Liver (tissue), 9 donors: ENCODE results near the gene SERPINA9. TPM values are rescaled to one million over a fixed set of nuclear protein-coding genes. Genes with fewer than 3 reads are reported as not detected.

Experiments used
- DNase-seq: peaks from one replicate; pipeline ENCODE4 v3.0.0-alpha.2; 2017; ENCODE audit warnings: low spot score
- H3K27ac ChIP-seq, 2 donors: one replicate each; pipeline ENCODE4 v1.7.0; 2013; ENCODE audit warnings: inconsistent platforms in 2 of 2, low read length in 2 of 2, control low read depth in 1 of 2, low read depth in 1 of 2, mild to moderate bottlenecking in 1 of 2
- H3K27me3 ChIP-seq, 4 donors: one replicate each; pipeline versions ENCODE4 v1.6.1 to v1.7.0; 2013; ENCODE audit warnings: low read length in 3 of 4, inconsistent platforms in 1 of 4, mild to moderate bottlenecking in 1 of 4, moderate library complexity in 1 of 4; ENCODE audit not compliant: control insufficient read depth in 4 of 4, insufficient read depth in 4 of 4
- H3K36me3 ChIP-seq, 4 donors: one replicate each; pipeline versions ENCODE4 v1.6.1 to v1.7.0; 2013; ENCODE audit warnings: low read length in 3 of 4, mild to moderate bottlenecking in 3 of 4, low read depth in 1 of 4, moderate library complexity in 1 of 4; ENCODE audit not compliant: control insufficient read depth in 4 of 4, insufficient read depth in 3 of 4
- H3K4me1 ChIP-seq, 4 donors: one replicate each; pipeline versions ENCODE4 v1.6.1 to v1.7.0; 2013; ENCODE audit warnings: low read length in 3 of 4, mild to moderate bottlenecking in 3 of 4, moderate library complexity in 1 of 4; ENCODE audit not compliant: control insufficient read depth in 4 of 4, insufficient read depth in 4 of 4
- H3K4me3 ChIP-seq, 3 donors: one replicate each; pipeline versions ENCODE4 v1.6.1 to v1.7.0; 2013; ENCODE audit warnings: low read length in 3 of 3, control low read depth in 1 of 3, low read depth in 1 of 3, mild to moderate bottlenecking in 1 of 3
- H3K9ac ChIP-seq, 2 donors: one replicate each; pipeline ENCODE4 v1.7.0; 2013; ENCODE audit warnings: low read length in 2 of 2, mild to moderate bottlenecking in 2 of 2, moderate library complexity in 2 of 2, control low read depth in 1 of 2, low read depth in 1 of 2
- H3K9me3 ChIP-seq, 4 donors: one replicate each; pipeline versions ENCODE4 v1.6.1 to v1.7.0; 2013; ENCODE audit warnings: low read length in 3 of 4; ENCODE audit not compliant: control insufficient read depth in 4 of 4
- EGR1 ChIP-seq, 2 donors: IDR thresholded peaks; 2 replicates each; pipeline ENCODE4 v1.6.1; 2016 to 2018; ENCODE audit warnings: antibody characterized with exemption in 2 of 2, low read depth in 2 of 2
- FOXA1 ChIP-seq: IDR thresholded peaks from 2 replicates; pipeline ENCODE4 v1.6.1; 2016; ENCODE audit warnings: antibody characterized with exemption
- FOXA2 ChIP-seq: IDR thresholded peaks from 2 replicates; pipeline ENCODE4 v1.6.1; 2016; ENCODE audit warnings: antibody characterized with exemption
- GABPA ChIP-seq, 2 donors: IDR thresholded peaks in 1 of 2; conservative IDR thresholded peaks in 1 of 2; 2 replicates each; pipeline ENCODE4 v1.6.1; 2016; ENCODE audit warnings: antibody characterized with exemption in 2 of 2, mild to moderate bottlenecking in 1 of 2, moderate library complexity in 1 of 2
- HNF4G ChIP-seq: IDR thresholded peaks from 2 replicates; pipeline ENCODE4 v1.6.1; 2016; ENCODE audit warnings: antibody characterized with exemption
- JUND ChIP-seq, 2 donors: IDR thresholded peaks; 2 replicates each; pipeline ENCODE4 v1.6.1; 2016; ENCODE audit warnings: antibody characterized with exemption in 2 of 2
- NR2F2 ChIP-seq: IDR thresholded peaks from 2 replicates; pipeline ENCODE4 v1.6.1; 2016; ENCODE audit warnings: antibody characterized with exemption
- RAD21 ChIP-seq, 2 donors: IDR thresholded peaks; 2 replicates each; pipeline ENCODE4 v1.6.1; 2016; ENCODE audit warnings: antibody characterized with exemption in 2 of 2, mild to moderate bottlenecking in 2 of 2
- RXRA ChIP-seq, 2 donors: IDR thresholded peaks; 2 replicates each; pipeline ENCODE4 v1.6.1; 2017 to 2018; ENCODE audit warnings: antibody characterized with exemption in 2 of 2, mild to moderate bottlenecking in 1 of 2
- SP1 ChIP-seq: IDR thresholded peaks from 2 replicates; pipeline ENCODE4 v1.6.1; 2018; ENCODE audit warnings: antibody characterized with exemption, mild to moderate bottlenecking
- TAF1 ChIP-seq: conservative IDR thresholded peaks from 2 replicates; pipeline ENCODE4 v1.6.1; 2016; ENCODE audit warnings: antibody characterized with exemption, mild to moderate bottlenecking
- YY1 ChIP-seq: IDR thresholded peaks from 2 replicates; pipeline ENCODE4 v1.6.1; 2016; ENCODE audit warnings: antibody characterized with exemption, mild to moderate bottlenecking
- WGBS: extraction: QIAGEN DNeasy Blood & Tissue Kit; methylation state at CpG from one replicate; pipeline ENCODE4 v1.1.7; 2013; 5-methylcytosine and 5-hydroxymethylcytosine counted together
- polyA plus RNA-seq, 2 donors: library from polyadenylated mRNA; stranded (reverse) in 1 of 2; unstranded in 1 of 2; fragments of 200-250 nt in 1 of 2; fragments of >200 nt in 1 of 2; fragmentation: Nextera tagmentation in 1 of 2; extraction: Ambion mirVana in 1 of 2; gene quantifications; one replicate each; pipeline versions ENCODE4 v1.2.1 to v1.2.3, GENCODE V29; 2013 to 2015
- total RNA-seq, 2 donors: library from RNA; depleted of rRNA; stranded (reverse); fragments of >200 nt; gene quantifications; one replicate each; pipeline ENCODE4 v1.2.3, GENCODE V29; 2014
- TF ChIP-seq, protein P1 (sequence below): IDR thresholded peaks from 2 replicates; pipeline ENCODE4 v1.6.1; 2016; ENCODE audit warnings: antibody characterized with exemption
- TF ChIP-seq, protein P2 (sequence below): fragments of 150-350 bp; IDR thresholded peaks from 2 replicates; pipeline ENCODE4 v1.5.1; 2017; ENCODE audit warnings: improper control_type of control experiment, low read depth, low read length; ENCODE audit not compliant: missing input control
- TF ChIP-seq, protein P3 (sequence below): IDR thresholded peaks from 2 replicates; pipeline ENCODE4 v1.6.1; 2016; ENCODE audit warnings: antibody characterized with exemption
- TF ChIP-seq, protein P4 (sequence below): IDR thresholded peaks from 2 replicates; pipeline ENCODE4 v1.6.1; 2016; ENCODE audit warnings: antibody characterized with exemption
- TF ChIP-seq, protein P5 (sequence below): IDR thresholded peaks from 2 replicates; pipeline ENCODE4 v1.6.1; 2016; ENCODE audit warnings: antibody characterized with exemption, mild to moderate bottlenecking
- donor health status: healthy.
- donor health status: healthy.
- donor health status: healthy.
- donor health status: healthy.
- donor health status: healthy.

The SERPINA9 gene
- total and polyA plus RNA-seq, 4 donors = not detected

DNA sequence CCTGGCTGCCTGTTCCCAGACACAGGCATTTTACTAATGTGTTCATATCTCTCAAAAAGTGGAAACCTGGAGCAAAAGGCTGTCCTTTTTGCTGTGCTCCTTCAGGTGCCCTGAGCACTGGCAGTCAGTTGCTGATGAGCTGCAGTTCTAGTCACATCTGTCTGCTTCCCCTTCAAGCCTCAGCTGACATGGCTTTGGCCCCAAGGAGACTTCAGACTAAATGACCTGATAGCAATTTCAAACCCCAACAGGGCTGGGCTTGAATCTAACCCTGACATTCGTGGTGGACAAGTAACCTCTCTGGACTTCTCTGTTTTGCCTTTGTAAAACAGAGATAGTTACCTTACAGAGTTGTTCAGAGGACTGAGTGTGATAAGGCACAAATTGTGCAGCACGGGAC, 5.7 kb downstream of the SERPINA9 start:
- Histone ChIP-seq H3K9me3 (no peaks in the 10 kb centered on the region), H3K27me3 (no peaks in the 10 kb centered on the region), H3K27ac (no peak overlapping the region), H3K4me3 (no peak overlapping the region), H3K36me3 (no peaks in the 10 kb centered on the region), H3K9ac (no peak overlapping the region), H3K4me1 (peaks cover 0 to 7% (median 4%) of the 10 kb centered on the region in 4 donors)
- DNase-seq = no peak
- WGBS = 56% methylated on average over 2 of the region's 2 CpGs
- TF ChIP-seq FOXA2 (no peak), NR2F2 (no peak), TAF1 (no peak)
- TF ChIP-seq, protein P1, sequence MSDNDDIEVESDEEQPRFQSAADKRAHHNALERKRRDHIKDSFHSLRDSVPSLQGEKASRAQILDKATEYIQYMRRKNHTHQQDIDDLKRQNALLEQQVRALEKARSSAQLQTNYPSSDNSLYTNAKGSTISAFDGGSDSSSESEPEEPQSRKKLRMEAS = no peak
- TF ChIP-seq, protein P2, sequence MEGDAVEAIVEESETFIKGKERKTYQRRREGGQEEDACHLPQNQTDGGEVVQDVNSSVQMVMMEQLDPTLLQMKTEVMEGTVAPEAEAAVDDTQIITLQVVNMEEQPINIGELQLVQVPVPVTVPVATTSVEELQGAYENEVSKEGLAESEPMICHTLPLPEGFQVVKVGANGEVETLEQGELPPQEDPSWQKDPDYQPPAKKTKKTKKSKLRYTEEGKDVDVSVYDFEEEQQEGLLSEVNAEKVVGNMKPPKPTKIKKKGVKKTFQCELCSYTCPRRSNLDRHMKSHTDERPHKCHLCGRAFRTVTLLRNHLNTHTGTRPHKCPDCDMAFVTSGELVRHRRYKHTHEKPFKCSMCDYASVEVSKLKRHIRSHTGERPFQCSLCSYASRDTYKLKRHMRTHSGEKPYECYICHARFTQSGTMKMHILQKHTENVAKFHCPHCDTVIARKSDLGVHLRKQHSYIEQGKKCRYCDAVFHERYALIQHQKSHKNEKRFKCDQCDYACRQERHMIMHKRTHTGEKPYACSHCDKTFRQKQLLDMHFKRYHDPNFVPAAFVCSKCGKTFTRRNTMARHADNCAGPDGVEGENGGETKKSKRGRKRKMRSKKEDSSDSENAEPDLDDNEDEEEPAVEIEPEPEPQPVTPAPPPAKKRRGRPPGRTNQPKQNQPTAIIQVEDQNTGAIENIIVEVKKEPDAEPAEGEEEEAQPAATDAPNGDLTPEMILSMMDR = no peak

DNA sequence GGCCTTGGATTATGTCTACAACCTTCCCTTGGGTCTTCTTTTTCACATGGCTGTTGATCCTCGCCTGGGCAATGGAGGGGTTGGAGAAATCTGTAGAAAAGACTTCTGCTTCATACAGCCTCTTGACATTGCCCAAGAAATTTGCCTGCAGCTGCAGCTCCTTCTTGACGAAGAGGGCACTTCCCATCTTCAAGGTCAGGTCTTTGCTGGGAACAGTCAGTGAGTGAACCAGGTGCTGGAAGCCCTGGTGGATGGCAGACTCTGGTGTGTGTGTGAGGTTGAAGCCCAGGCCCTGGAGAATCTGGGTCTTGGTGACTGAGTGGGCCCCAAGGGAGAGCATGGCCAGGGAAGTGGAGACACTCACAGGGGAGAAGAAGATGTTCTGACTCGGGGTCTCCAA, 6.7 kb downstream of the SERPINA9 start:
- Histone ChIP-seq H3K27me3 (no peaks in the 10 kb centered on the region), H3K9me3 (no peaks in the 10 kb centered on the region), H3K36me3 (no peaks in the 10 kb centered on the region), H3K27ac (no peak overlapping the region), H3K4me1 (peaks cover 0 to 7% (median 4%) of the 10 kb centered on the region in 4 donors), H3K4me3 (no peak overlapping the region), H3K9ac (no peak overlapping the region)
- TF ChIP-seq, protein P3, sequence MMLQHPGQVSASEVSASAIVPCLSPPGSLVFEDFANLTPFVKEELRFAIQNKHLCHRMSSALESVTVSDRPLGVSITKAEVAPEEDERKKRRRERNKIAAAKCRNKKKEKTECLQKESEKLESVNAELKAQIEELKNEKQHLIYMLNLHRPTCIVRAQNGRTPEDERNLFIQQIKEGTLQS = no peak
- DNase-seq = no peak
- WGBS = 96% methylated on average over 3 of the region's 3 CpGs

DNA sequence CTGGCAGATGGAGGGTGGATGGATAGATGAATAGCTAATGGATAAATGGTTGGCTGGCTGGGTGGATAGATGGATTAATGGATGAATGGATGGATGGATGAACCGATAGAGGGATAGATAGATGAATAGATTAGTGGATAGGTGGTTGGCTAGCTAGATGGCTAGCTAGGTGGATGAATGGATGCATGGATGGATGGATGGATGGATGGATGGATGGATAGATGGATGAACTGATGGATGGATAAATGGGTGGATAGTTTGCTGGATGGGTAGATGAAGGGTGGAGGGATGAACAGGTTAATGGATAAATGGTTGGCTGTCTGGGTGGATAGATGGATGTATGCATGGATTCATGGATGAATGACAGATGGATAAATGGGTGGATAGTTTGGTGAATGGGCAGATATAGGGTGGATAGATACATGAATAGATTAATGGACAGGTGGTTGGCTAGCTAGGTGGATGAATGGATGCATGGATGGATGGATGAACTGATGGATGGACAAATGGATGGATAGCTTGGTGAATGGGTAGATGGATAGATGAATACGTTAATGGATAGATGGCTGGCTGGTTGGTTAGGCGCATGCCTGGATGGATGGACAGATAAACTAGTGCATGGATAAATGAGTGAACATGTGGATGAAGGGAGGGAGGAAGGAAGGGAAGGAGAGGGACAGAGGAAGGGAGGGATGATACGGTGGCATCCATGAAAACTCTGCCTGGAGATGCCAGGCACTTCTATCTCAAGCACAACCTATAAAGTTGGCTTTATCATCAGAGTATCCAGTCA, 8.1 kb downstream of the SERPINA9 start:
- peaks cover 4 to 16% (median 11%) of the 10 kb centered on the region in 4 donors for H3K4me1 ChIP-seq
- no peak overlapping the region for H3K27ac ChIP-seq
- WGBS = 93% methylated on average over 4 of the region's 4 CpGs
- no peaks in the 10 kb centered on the region for H3K27me3 ChIP-seq
- H3K36me3 ChIP-seq = no peaks in the 10 kb centered on the region
- no peak overlapping the region for H3K4me3 ChIP-seq
- DNase-seq = no peak
- H3K9me3 ChIP-seq = no peaks in the 10 kb centered on the region
- H3K9ac ChIP-seq = no peak overlapping the region
- TF ChIP-seq EGR1 (IDR thresholded peaks at IDR 0.05; ENCODE audit: low read depth in 2 of 2) (no peak), FOXA2 (no peak), TAF1 (no peak), JUND (IDR thresholded peaks at IDR 0.05) (no peak), HNF4G (no peak), SP1 (no peak), RXRA (IDR thresholded peaks at IDR 0.05) (no peak), RAD21 (IDR thresholded peaks at IDR 0.05) (no peak), FOXA1 (no peak), GABPA (IDR thresholded peaks at IDR 0.05 in 1 of 2, conservative IDR thresholded peaks at IDR 0.05 in 1 of 2) (no peak), YY1 (no peak)
- TF ChIP-seq, protein P4, sequence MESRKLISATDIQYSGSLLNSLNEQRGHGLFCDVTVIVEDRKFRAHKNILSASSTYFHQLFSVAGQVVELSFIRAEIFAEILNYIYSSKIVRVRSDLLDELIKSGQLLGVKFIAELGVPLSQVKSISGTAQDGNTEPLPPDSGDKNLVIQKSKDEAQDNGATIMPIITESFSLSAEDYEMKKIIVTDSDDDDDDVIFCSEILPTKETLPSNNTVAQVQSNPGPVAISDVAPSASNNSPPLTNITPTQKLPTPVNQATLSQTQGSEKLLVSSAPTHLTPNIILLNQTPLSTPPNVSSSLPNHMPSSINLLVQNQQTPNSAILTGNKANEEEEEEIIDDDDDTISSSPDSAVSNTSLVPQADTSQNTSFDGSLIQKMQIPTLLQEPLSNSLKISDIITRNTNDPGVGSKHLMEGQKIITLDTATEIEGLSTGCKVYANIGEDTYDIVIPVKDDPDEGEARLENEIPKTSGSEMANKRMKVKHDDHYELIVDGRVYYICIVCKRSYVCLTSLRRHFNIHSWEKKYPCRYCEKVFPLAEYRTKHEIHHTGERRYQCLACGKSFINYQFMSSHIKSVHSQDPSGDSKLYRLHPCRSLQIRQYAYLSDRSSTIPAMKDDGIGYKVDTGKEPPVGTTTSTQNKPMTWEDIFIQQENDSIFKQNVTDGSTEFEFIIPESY = no peak
- TF ChIP-seq, protein P5, sequence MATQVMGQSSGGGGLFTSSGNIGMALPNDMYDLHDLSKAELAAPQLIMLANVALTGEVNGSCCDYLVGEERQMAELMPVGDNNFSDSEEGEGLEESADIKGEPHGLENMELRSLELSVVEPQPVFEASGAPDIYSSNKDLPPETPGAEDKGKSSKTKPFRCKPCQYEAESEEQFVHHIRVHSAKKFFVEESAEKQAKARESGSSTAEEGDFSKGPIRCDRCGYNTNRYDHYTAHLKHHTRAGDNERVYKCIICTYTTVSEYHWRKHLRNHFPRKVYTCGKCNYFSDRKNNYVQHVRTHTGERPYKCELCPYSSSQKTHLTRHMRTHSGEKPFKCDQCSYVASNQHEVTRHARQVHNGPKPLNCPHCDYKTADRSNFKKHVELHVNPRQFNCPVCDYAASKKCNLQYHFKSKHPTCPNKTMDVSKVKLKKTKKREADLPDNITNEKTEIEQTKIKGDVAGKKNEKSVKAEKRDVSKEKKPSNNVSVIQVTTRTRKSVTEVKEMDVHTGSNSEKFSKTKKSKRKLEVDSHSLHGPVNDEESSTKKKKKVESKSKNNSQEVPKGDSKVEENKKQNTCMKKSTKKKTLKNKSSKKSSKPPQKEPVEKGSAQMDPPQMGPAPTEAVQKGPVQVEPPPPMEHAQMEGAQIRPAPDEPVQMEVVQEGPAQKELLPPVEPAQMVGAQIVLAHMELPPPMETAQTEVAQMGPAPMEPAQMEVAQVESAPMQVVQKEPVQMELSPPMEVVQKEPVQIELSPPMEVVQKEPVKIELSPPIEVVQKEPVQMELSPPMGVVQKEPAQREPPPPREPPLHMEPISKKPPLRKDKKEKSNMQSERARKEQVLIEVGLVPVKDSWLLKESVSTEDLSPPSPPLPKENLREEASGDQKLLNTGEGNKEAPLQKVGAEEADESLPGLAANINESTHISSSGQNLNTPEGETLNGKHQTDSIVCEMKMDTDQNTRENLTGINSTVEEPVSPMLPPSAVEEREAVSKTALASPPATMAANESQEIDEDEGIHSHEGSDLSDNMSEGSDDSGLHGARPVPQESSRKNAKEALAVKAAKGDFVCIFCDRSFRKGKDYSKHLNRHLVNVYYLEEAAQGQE = no peak
- TF ChIP-seq, protein P2 = no peak
- TF ChIP-seq, protein P3 = no peak
